Prostate gland (tissue), 2 donors: ENCODE results near the gene ILDR2.

ENCODE experiments used
- CTCF ChIP-seq, 4 experiments: fragments of 200-600 bp in 2 of 4; fragments of 450-650 bp in 2 of 4; sonication (generic) in 2 of 4; IDR thresholded peaks; 1 replicate in 3 of 4; 2 replicates in 1 of 4; pipeline ENCODE4 v1.5.1; 2016 to 2019; ENCODE audit warnings: antibody characterized with exemption in 4 of 4, mild to moderate bottlenecking in 2 of 4, moderate library complexity in 2 of 4
- POLR2A ChIP-seq: fragments of 450-650 bp; IDR thresholded peaks from one replicate; pipeline ENCODE4 v1.6.1; 2016; ENCODE audit warnings: antibody characterized with exemption, mild to moderate bottlenecking
- POLR2AphosphoS5 ChIP-seq: sonication (generic); formaldehyde crosslinking; IDR thresholded peaks from one replicate; pipeline ENCODE4 v1.6.1; 2017; ENCODE audit warnings: antibody characterized with exemption

GRCh38 chr1:166888373-166889111, 86.8 kb downstream of the ILDR2 start:
- no peak for TF ChIP-seq CTCF (IDR thresholded peaks at IDR 0.05)
- no peak for TF ChIP-seq POLR2A
- no peak for TF ChIP-seq POLR2AphosphoS5
